ENCODE measurements around the gene SEC14L2.

The SEC14L2 gene

GRCh38 chr22:30361916-30362650, 34.7 kb upstream of the SEC14L2 start:
- no peak overlapping the region for H3K4me3 ChIP-seq (ENCODE audit: low read depth, low read length)
- H3K9ac ChIP-seq (ENCODE audit: low read depth, low read length), result no peak overlapping the region
- H3K27ac ChIP-seq (ENCODE audit: low read depth, low read length), result peak overlapping the region; percentile 27
- H3K4me1 ChIP-seq (ENCODE audit: control insufficient read depth, insufficient read depth, low read length), result peaks cover 22% of the 10 kb centered on the region
- H3K36me3 ChIP-seq (ENCODE audit: control insufficient read depth, insufficient read depth, low read length), result 0 out of 2 replicates have a peak, but pooled peaks cover 7% of the 10 kb centered on the region
- no peaks in the 10 kb centered on the region for H3K9me3 ChIP-seq (ENCODE audit: control insufficient read depth, insufficient read depth, low read length)
- H3K27me3 ChIP-seq (ENCODE audit: control insufficient read depth, insufficient read depth, low read length), result no peaks in the 10 kb centered on the region

- Histone ChIP-seq H3K9me3 (ENCODE audit: control insufficient read depth, insufficient read depth, low read length) (no peaks in the 10 kb centered on the region), H3K27me3 (ENCODE audit: control insufficient read depth, insufficient read depth, low read length) (no peaks in the 10 kb centered on the region), H3K4me3 (ENCODE audit: low read depth, low read length) (no peak overlapping the region), H3K9ac (ENCODE audit: low read depth, low read length) (no peak overlapping the region), H3K27ac (ENCODE audit: low read depth, low read length) (peak overlapping the region; percentile 50), H3K36me3 (ENCODE audit: control insufficient read depth, insufficient read depth, low read length) (0 out of 2 replicates have a peak, but pooled peaks cover 7% of the 10 kb centered on the region), H3K4me1 (ENCODE audit: control insufficient read depth, insufficient read depth, low read length) (peaks cover 20% of the 10 kb centered on the region)
These were observed 34.1 kb upstream of the SEC14L2 start for GRCh38 chr22:30362651-30363281.

- no peaks in the 10 kb centered on the region for H3K9me3 ChIP-seq (ENCODE audit: control insufficient read depth, insufficient read depth, low read length)
- no peak overlapping the region for H3K4me3 ChIP-seq (ENCODE audit: low read depth, low read length)
- no peak overlapping the region for H3K27ac ChIP-seq (ENCODE audit: low read depth, low read length)
- H3K27me3 ChIP-seq (ENCODE audit: control insufficient read depth, insufficient read depth, low read length), result no peaks in the 10 kb centered on the region
- H3K36me3 ChIP-seq (ENCODE audit: control insufficient read depth, insufficient read depth, low read length), result 0 out of 2 replicates have a peak, but pooled peaks cover 4% of the 10 kb centered on the region
- peaks cover 12% of the 10 kb centered on the region for H3K4me1 ChIP-seq (ENCODE audit: control insufficient read depth, insufficient read depth, low read length)
- H3K9ac ChIP-seq (ENCODE audit: low read depth, low read length), result no peak overlapping the region
These were observed 30.9 kb upstream of the SEC14L2 start for GRCh38 chr22:30365891-30366290.

DNA sequence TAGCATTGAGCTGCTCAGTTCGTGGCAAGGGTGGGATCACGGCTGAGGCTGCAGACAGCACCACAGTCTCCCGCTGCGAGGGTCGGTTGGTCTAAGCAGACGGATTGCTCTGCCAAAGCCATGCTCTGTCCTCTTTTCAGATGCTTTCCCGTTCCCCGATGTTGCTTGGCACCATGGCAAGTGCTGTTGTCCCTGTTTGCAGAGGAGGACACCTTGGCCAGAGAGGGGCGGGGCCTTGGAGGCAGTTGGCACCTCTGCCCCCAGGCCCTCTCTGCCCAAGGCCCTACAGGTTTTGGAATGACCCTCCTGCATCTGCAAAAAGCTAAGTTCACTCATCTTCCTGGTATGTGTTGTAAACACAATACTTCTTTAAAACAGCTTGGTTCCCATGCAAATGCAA, 28.4 kb upstream of the SEC14L2 start:
- 0 out of 2 replicates have a peak, but pooled peaks cover 4% of the 10 kb centered on the region for H3K36me3 ChIP-seq (ENCODE audit: control insufficient read depth, insufficient read depth, low read length)
- H3K4me3 ChIP-seq (ENCODE audit: low read depth, low read length), result no peak overlapping the region
- no peak overlapping the region for H3K27ac ChIP-seq (ENCODE audit: low read depth, low read length)
- no peaks in the 10 kb centered on the region for H3K9me3 ChIP-seq (ENCODE audit: control insufficient read depth, insufficient read depth, low read length)
- no peaks in the 10 kb centered on the region for H3K27me3 ChIP-seq (ENCODE audit: control insufficient read depth, insufficient read depth, low read length)
- H3K9ac ChIP-seq (ENCODE audit: low read depth, low read length), result no peak overlapping the region
- H3K4me1 ChIP-seq (ENCODE audit: control insufficient read depth, insufficient read depth, low read length), result peaks cover under 1% of the 10 kb centered on the region; the same call in 1 of the 2 replicates

DNA sequence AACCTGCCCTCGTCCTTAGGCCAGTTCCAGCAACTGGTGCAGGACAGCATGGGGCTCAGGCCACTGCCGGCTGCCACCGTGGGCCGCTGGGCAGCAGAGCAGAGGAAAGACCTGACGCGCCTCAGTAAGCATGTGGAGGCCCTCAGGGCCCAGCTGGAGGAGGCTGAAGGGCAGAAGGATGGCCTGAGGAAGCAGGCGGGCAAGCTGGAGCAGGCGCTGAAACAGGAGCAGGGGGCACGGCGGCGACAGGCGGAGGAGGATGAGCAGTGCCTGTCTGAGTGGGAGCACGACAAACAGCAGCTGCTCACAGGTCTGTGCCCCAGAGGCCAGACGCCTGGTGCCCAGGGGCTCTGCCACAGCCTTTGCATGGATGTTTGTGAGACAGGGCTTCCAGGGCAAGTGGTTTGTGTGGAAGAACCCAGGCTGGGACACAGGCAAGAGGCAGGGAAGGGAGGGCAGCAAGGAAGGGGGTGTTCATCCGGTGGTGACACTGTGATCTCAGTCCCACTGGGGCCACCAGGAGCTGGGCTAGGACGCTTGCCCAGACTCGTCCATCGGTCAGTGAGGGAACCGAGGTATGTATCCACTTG, 26.1 kb upstream of the SEC14L2 start:
- H3K4me1 ChIP-seq (ENCODE audit: control insufficient read depth, insufficient read depth, low read length), result no peaks in the 10 kb centered on the region
- H3K27ac ChIP-seq (ENCODE audit: low read depth, low read length), result no peak overlapping the region
- H3K9me3 ChIP-seq (ENCODE audit: control insufficient read depth, insufficient read depth, low read length), result no peaks in the 10 kb centered on the region
- no peaks in the 10 kb centered on the region for H3K27me3 ChIP-seq (ENCODE audit: control insufficient read depth, insufficient read depth, low read length)
- 0 out of 2 replicates have a peak, but pooled peaks cover 4% of the 10 kb centered on the region for H3K36me3 ChIP-seq (ENCODE audit: control insufficient read depth, insufficient read depth, low read length)
- no peak overlapping the region for H3K4me3 ChIP-seq (ENCODE audit: low read depth, low read length)
- no peak overlapping the region for H3K9ac ChIP-seq (ENCODE audit: low read depth, low read length)

GRCh38 chr22:30371321-30371720, 25.5 kb upstream of the SEC14L2 start:
- no peaks in the 10 kb centered on the region for H3K4me1 ChIP-seq (ENCODE audit: control insufficient read depth, insufficient read depth, low read length)

GRCh38 chr22:30371981-30372380, 24.8 kb upstream of the SEC14L2 start:
- peaks cover 3% of the 10 kb centered on the region; the same call in 1 of the 2 replicates for H3K36me3 ChIP-seq (ENCODE audit: control insufficient read depth, insufficient read depth, low read length)
- H3K9me3 ChIP-seq (ENCODE audit: control insufficient read depth, insufficient read depth, low read length), result no peaks in the 10 kb centered on the region
- no peak overlapping the region for H3K4me3 ChIP-seq (ENCODE audit: low read depth, low read length)
- H3K27me3 ChIP-seq (ENCODE audit: control insufficient read depth, insufficient read depth, low read length), result no peaks in the 10 kb centered on the region
- no peak overlapping the region for H3K9ac ChIP-seq (ENCODE audit: low read depth, low read length)
- H3K4me1 ChIP-seq (ENCODE audit: control insufficient read depth, insufficient read depth, low read length), result no peaks in the 10 kb centered on the region
- no peak overlapping the region for H3K27ac ChIP-seq (ENCODE audit: low read depth, low read length)

More at GRCh38 chr22:30371321-30371720, 25.5 kb upstream of the SEC14L2 start:
- no peak overlapping the region for H3K4me3 ChIP-seq (ENCODE audit: low read depth, low read length)
- H3K9me3 ChIP-seq (ENCODE audit: control insufficient read depth, insufficient read depth, low read length), result no peaks in the 10 kb centered on the region
- H3K27ac ChIP-seq (ENCODE audit: low read depth, low read length), result no peak overlapping the region
- no peak overlapping the region for H3K9ac ChIP-seq (ENCODE audit: low read depth, low read length)
- no peaks in the 10 kb centered on the region for H3K27me3 ChIP-seq (ENCODE audit: control insufficient read depth, insufficient read depth, low read length)
- H3K36me3 ChIP-seq (ENCODE audit: control insufficient read depth, insufficient read depth, low read length), result 0 out of 2 replicates have a peak, but pooled peaks cover under 1% of the 10 kb centered on the region

- Histone ChIP-seq H3K9me3 (ENCODE audit: control insufficient read depth, insufficient read depth, low read length) (no peaks in the 10 kb centered on the region), H3K27me3 (ENCODE audit: control insufficient read depth, insufficient read depth, low read length) (no peaks in the 10 kb centered on the region), H3K36me3 (ENCODE audit: control insufficient read depth, insufficient read depth, low read length) (peaks cover 12% of the 10 kb centered on the region), H3K9ac (ENCODE audit: low read depth, low read length) (no peak overlapping the region), H3K27ac (ENCODE audit: low read depth, low read length) (no peak overlapping the region), H3K4me1 (ENCODE audit: control insufficient read depth, insufficient read depth, low read length) (no peaks in the 10 kb centered on the region), H3K4me3 (ENCODE audit: low read depth, low read length) (no peak overlapping the region)
These were observed 23.9 kb upstream of the SEC14L2 start for GRCh38 chr22:30372915-30373314.

GRCh38 chr22:30373331-30374325, 23.2 kb upstream of the SEC14L2 start:
- peaks cover 15% of the 10 kb centered on the region for H3K36me3 ChIP-seq (ENCODE audit: control insufficient read depth, insufficient read depth, low read length)
- H3K9ac ChIP-seq (ENCODE audit: low read depth, low read length), result no peak overlapping the region
- H3K27ac ChIP-seq (ENCODE audit: low read depth, low read length), result no peak overlapping the region
- H3K4me3 ChIP-seq (ENCODE audit: low read depth, low read length), result no peak overlapping the region
- H3K4me1 ChIP-seq (ENCODE audit: control insufficient read depth, insufficient read depth, low read length), result no peaks in the 10 kb centered on the region
- H3K27me3 ChIP-seq (ENCODE audit: control insufficient read depth, insufficient read depth, low read length), result no peaks in the 10 kb centered on the region
- no peaks in the 10 kb centered on the region for H3K9me3 ChIP-seq (ENCODE audit: control insufficient read depth, insufficient read depth, low read length)

- Histone ChIP-seq H3K4me1 (ENCODE audit: control insufficient read depth, insufficient read depth, low read length) (no peaks in the 10 kb centered on the region), H3K9me3 (ENCODE audit: control insufficient read depth, insufficient read depth, low read length) (no peaks in the 10 kb centered on the region), H3K27me3 (ENCODE audit: control insufficient read depth, insufficient read depth, low read length) (no peaks in the 10 kb centered on the region), H3K4me3 (ENCODE audit: low read depth, low read length) (no peak overlapping the region), H3K9ac (ENCODE audit: low read depth, low read length) (no peak overlapping the region), H3K36me3 (ENCODE audit: control insufficient read depth, insufficient read depth, low read length) (peaks cover 31% of the 10 kb centered on the region), H3K27ac (ENCODE audit: low read depth, low read length) (no peak overlapping the region)
These were observed 21.4 kb upstream of the SEC14L2 start for GRCh38 chr22:30375312-30375849.

All from HUES48 (cell line).